ENCODE results near the gene OTOF. TPM values are rescaled to one million over a fixed set of nuclear protein-coding genes. Genes with fewer than 3 reads are reported as not detected.

Gene OTOF
- total RNA-seq, 4 donors from 2014 or later, result 0.66 to 0.83 TPM; not detected in 2

GRCh38 chr2:26424221-26424620 is 53.7 kb downstream of the OTOF start:
- DNase-seq, result no peak
- Histone ChIP-seq H3K36me3 (no peaks in the 10 kb centered on the region), H3K27me3 (no peaks in the 10 kb centered on the region), H3K4me1 (no peaks in the 10 kb centered on the region), H3K27ac (no peak overlapping the region), H3K9me3 (no peaks in the 10 kb centered on the region), H3K4me3 (no peak overlapping the region)
- no peak for TF ChIP-seq POLR2A (IDR thresholded peaks at IDR 0.05)
- TF ChIP-seq CTCF (IDR thresholded peaks at IDR 0.05), result no peak

GRCh38 chr2:26423750-26424149 is 54.2 kb downstream of the OTOF start:
- no peaks in the 10 kb centered on the region for H3K9me3 ChIP-seq
- H3K36me3 ChIP-seq, result no peaks in the 10 kb centered on the region
- H3K27me3 ChIP-seq, result no peaks in the 10 kb centered on the region
- H3K27ac ChIP-seq, result no peak overlapping the region
- H3K4me3 ChIP-seq, result no peak overlapping the region
- no peak for DNase-seq
- H3K4me1 ChIP-seq, result no peaks in the 10 kb centered on the region
- no peak for TF ChIP-seq POLR2A (IDR thresholded peaks at IDR 0.05)
- no peak for TF ChIP-seq CTCF (IDR thresholded peaks at IDR 0.05)

- no peaks in the 10 kb centered on the region for H3K36me3 ChIP-seq
- DNase-seq, result no peak
- H3K27me3 ChIP-seq, result no peaks in the 10 kb centered on the region
- no peaks in the 10 kb centered on the region for H3K9me3 ChIP-seq
- TF ChIP-seq POLR2A (IDR thresholded peaks at IDR 0.05), result no peak
- no peak for TF ChIP-seq CTCF (IDR thresholded peaks at IDR 0.05)
- H3K27ac ChIP-seq, result no peak overlapping the region
- no peak overlapping the region for H3K4me3 ChIP-seq
- no peaks in the 10 kb centered on the region for H3K4me1 ChIP-seq
Measured at GRCh38 chr2:26422947-26423629, 54.8 kb downstream of the OTOF start.

- no peak for DNase-seq
- H3K27me3 ChIP-seq, result no peaks in the 10 kb centered on the region
- H3K36me3 ChIP-seq, result no peaks in the 10 kb centered on the region
- no peaks in the 10 kb centered on the region for H3K9me3 ChIP-seq
- no peaks in the 10 kb centered on the region for H3K4me1 ChIP-seq
- H3K4me3 ChIP-seq, result no peak overlapping the region
- TF ChIP-seq CTCF (IDR thresholded peaks at IDR 0.05) (no peak), POLR2A (IDR thresholded peaks at IDR 0.05) (no peak)
- no peak overlapping the region for H3K27ac ChIP-seq
Measured at GRCh38 chr2:26421961-26422360, 56.0 kb downstream of the OTOF start.

GRCh38 chr2:26414311-26414710 is 63.6 kb downstream of the OTOF start:
- DNase-seq, result no peak
- TF ChIP-seq CTCF (IDR thresholded peaks at IDR 0.05) (no peak), POLR2A (IDR thresholded peaks at IDR 0.05) (no peak)
- no peaks in the 10 kb centered on the region for H3K9me3 ChIP-seq
- H3K36me3 ChIP-seq, result no peaks in the 10 kb centered on the region
- no peaks in the 10 kb centered on the region for H3K27me3 ChIP-seq
- no peaks in the 10 kb centered on the region for H3K4me1 ChIP-seq
- H3K4me3 ChIP-seq, result no peak overlapping the region
- no peak overlapping the region for H3K27ac ChIP-seq
